Measurements from ENCODE around the gene SLC7A4. TPM values are rescaled to one million over a fixed set of nuclear protein-coding genes. Genes with fewer than 3 reads are reported as not detected.

Gene SLC7A4
- total RNA-seq, 1 experiment from 2014 or later, result not detected

GRCh38 chr22:21003782-21004181 lies 28.6 kb downstream of the SLC7A4 start:
- no peak for DNase-seq (ENCODE audit: low spot score)
- Histone ChIP-seq H3K27ac (ENCODE audit: low read depth, low read length, poor library complexity, severe bottlenecking) (no peak overlapping the region), H3K36me3 (ENCODE audit: insufficient read depth, low read length, poor library complexity, severe bottlenecking) (peaks cover 17% of the 10 kb centered on the region), H3K4me3 (ENCODE audit: low read depth, low read length, poor library complexity, severe bottlenecking) (no peak overlapping the region), H3K9me3 (ENCODE audit: low read depth, low read length, poor library complexity, severe bottlenecking) (no peaks in the 10 kb centered on the region), H3K27me3 (replicated peaks; ENCODE audit: insufficient read depth, low read depth, low read length, poor library complexity) (no peaks in the 10 kb centered on the region), H3K4me1 (ENCODE audit: insufficient read depth, low read length, poor library complexity, severe bottlenecking) (peaks cover 18% of the 10 kb centered on the region)
- TF ChIP-seq, protein P1, sequence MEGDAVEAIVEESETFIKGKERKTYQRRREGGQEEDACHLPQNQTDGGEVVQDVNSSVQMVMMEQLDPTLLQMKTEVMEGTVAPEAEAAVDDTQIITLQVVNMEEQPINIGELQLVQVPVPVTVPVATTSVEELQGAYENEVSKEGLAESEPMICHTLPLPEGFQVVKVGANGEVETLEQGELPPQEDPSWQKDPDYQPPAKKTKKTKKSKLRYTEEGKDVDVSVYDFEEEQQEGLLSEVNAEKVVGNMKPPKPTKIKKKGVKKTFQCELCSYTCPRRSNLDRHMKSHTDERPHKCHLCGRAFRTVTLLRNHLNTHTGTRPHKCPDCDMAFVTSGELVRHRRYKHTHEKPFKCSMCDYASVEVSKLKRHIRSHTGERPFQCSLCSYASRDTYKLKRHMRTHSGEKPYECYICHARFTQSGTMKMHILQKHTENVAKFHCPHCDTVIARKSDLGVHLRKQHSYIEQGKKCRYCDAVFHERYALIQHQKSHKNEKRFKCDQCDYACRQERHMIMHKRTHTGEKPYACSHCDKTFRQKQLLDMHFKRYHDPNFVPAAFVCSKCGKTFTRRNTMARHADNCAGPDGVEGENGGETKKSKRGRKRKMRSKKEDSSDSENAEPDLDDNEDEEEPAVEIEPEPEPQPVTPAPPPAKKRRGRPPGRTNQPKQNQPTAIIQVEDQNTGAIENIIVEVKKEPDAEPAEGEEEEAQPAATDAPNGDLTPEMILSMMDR (conservative IDR thresholded peaks at IDR 0.05; ENCODE audit: low read depth, low read length), result no peak
- TF ChIP-seq EZH2 (IDR thresholded peaks at IDR 0.05; ENCODE audit: borderline replicate concordance, low read depth, low read length, poor library complexity, severe bottlenecking), result no peak
- intact Hi-C loops (cut with micrococcal nuclease; ENCODE audit: unreplicated experiment), result no loop called here
- CTCF ChIA-PET, result no interaction called here
- POLR2A ChIA-PET (ENCODE audit: low non-redundant PET), result no interaction called here
- BruUV-seq (replicated peaks), result no TSS peak

DNA sequence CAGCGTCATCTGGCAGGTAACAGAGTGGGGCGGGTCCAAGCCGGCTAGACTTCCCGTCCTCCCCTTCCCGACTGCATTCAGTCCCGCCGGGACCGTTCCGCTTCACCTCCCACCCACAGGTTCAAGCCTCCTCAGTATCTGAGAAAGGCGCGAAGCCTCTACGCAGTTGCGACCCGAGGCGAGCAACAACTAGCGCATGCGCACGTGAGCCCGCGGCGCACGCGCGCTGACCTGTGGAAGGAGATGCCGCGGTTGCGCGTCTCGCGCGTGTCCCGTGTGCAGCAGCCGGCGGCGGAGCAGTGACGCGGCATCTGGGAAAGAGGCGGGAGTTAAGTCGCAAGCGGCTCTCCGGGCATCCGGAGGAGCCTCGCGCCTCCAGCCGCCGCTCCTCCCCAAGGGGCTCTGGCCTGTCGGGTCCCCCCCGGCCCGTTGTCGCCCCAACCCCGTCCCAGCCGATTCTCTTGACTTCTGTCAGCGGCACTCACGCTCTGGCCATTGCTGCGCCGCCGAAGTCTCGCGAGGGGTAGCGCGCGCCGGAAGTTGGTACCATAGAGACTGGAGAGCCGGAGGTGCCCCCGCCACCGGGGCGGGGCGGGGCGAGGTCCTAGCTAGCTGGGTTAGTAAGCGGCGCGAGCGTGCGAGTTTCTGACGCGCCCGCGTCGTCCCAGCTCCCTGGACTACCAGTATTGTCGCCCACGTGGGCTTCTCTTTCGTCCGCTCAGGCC lies 30.6 kb downstream of the SLC7A4 start, which contains the start of gene THAP7:
TSS of gene THAP7 (minus strand) at position 518 of the 725 bp plus-strand sequence. CDS start at position 311, 207 bp downstream.
- Histone ChIP-seq H3K4me1 (ENCODE audit: insufficient read depth, low read length, poor library complexity, severe bottlenecking) (peaks cover 18% of the 10 kb centered on the region), H3K27ac (ENCODE audit: low read depth, low read length, poor library complexity, severe bottlenecking) (peak within 1 kb of the TSS; percentile 95), H3K4me3 (ENCODE audit: low read depth, low read length, poor library complexity, severe bottlenecking) (peak within 1 kb of the TSS; percentile 85), H3K27me3 (replicated peaks; ENCODE audit: insufficient read depth, low read depth, low read length, poor library complexity) (no peaks in the 10 kb centered on the region), H3K36me3 (ENCODE audit: insufficient read depth, low read length, poor library complexity, severe bottlenecking) (peaks cover 21% of the 10 kb centered on the region), H3K9me3 (ENCODE audit: low read depth, low read length, poor library complexity, severe bottlenecking) (no peaks in the 10 kb centered on the region)
- TF ChIP-seq, protein P1 (conservative IDR thresholded peaks at IDR 0.05; ENCODE audit: low read depth, low read length), result no peak
- no peak for TF ChIP-seq EZH2 (IDR thresholded peaks at IDR 0.05; ENCODE audit: borderline replicate concordance, low read depth, low read length, poor library complexity, severe bottlenecking)
- CTCF ChIA-PET, result interaction anchor here (1.2 kb wide), 1 partner anchor 198 kb away, joined by 3 read pairs; no protein-coding TSS in a partner anchor
- peak; percentile 98 for DNase-seq (ENCODE audit: low spot score)
- TSS peak; percentile 74 for BruUV-seq (replicated peaks)
- intact Hi-C loops (cut with micrococcal nuclease; ENCODE audit: unreplicated experiment), result loop anchor here (2.0 kb wide), 1 partner anchor 83 kb away; no protein-coding TSS in a partner anchor
- POLR2A ChIA-PET (ENCODE audit: low non-redundant PET), result no interaction called here

DNA sequence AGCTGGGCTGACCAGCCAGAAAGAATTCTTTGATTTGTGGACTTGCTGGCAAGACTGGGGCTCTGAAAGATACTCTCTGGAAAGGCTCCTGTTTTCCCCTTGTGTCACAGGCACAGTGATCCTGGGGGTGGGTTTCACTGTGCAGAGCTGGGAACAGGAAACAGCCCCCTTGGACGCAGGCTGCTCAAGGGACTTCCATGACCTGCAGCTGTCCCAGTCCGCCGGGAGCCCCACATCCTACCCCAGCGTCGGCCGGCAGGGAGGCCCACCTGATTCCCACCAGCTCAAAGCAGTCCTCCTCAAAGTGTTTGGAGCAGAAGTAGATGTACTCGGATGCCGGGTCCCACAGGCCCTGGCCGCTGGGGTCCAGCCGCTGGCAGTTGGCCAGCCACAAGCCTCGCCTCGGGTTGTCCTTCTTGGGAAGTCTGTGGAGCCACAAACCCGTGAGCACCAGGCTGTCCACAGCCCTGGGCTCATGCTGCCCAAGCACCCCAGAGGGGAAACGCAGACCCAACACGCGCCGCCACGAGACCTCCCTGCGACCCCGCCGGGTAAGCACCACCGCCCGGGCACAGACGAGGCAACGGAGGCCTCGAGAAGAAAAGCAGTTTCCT lies 31.3 kb downstream of the SLC7A4 start:
- Histone ChIP-seq H3K36me3 (ENCODE audit: insufficient read depth, low read length, poor library complexity, severe bottlenecking) (peaks cover 21% of the 10 kb centered on the region), H3K9me3 (ENCODE audit: low read depth, low read length, poor library complexity, severe bottlenecking) (no peaks in the 10 kb centered on the region), H3K27me3 (replicated peaks; ENCODE audit: insufficient read depth, low read depth, low read length, poor library complexity) (no peaks in the 10 kb centered on the region), H3K4me3 (ENCODE audit: low read depth, low read length, poor library complexity, severe bottlenecking) (peak overlapping the region; percentile 85), H3K27ac (ENCODE audit: low read depth, low read length, poor library complexity, severe bottlenecking) (peak overlapping the region; percentile 95), H3K4me1 (ENCODE audit: insufficient read depth, low read length, poor library complexity, severe bottlenecking) (peaks cover 18% of the 10 kb centered on the region)
- intact Hi-C loops (cut with micrococcal nuclease; ENCODE audit: unreplicated experiment), result loop anchor here (2.0 kb wide), 1 partner anchor 82 kb away; no protein-coding TSS in a partner anchor
- CTCF ChIA-PET, result no interaction called here
- TF ChIP-seq EZH2 (IDR thresholded peaks at IDR 0.05; ENCODE audit: borderline replicate concordance, low read depth, low read length, poor library complexity, severe bottlenecking), result no peak
- TF ChIP-seq, protein P1 (conservative IDR thresholded peaks at IDR 0.05; ENCODE audit: low read depth, low read length), result no peak
- POLR2A ChIA-PET (ENCODE audit: low non-redundant PET), result no interaction called here
- no peak for DNase-seq (ENCODE audit: low spot score)
- BruUV-seq (replicated peaks), result no TSS peak

Data from A673 (cell line).